NT2/D1 (cell line): ENCODE data around the gene GMDS.

Experiments used
- DNase-seq: peaks from one replicate; pipeline ENCODE4 v3.0.0-alpha.2; 2011; ENCODE audit warnings: low read depth, low spot score
- H3K27me3 ChIP-seq: 2 replicates; pipeline ENCODE4 v1.6.0; 2011; ENCODE audit warnings: mild to moderate bottlenecking; ENCODE audit not compliant: insufficient read length, insufficient read depth
- H3K36me3 ChIP-seq: 2 replicates; pipeline ENCODE4 v1.6.1; 2011; ENCODE audit warnings: mild to moderate bottlenecking, low read length, mixed read lengths; ENCODE audit not compliant: insufficient read depth, insufficient read length
- H3K4me1 ChIP-seq: 2 replicates; pipeline ENCODE4 v1.5.1; 2011; ENCODE audit not compliant: insufficient read depth, insufficient read length
- H3K4me3 ChIP-seq: 2 replicates; pipeline ENCODE4 v1.5.1; 2011; ENCODE audit warnings: low read depth; ENCODE audit not compliant: insufficient read length
- H3K9ac ChIP-seq: 2 replicates; pipeline ENCODE4 v1.6.0; 2011; ENCODE audit warnings: low read depth; ENCODE audit not compliant: insufficient read length
- H3K9me3 ChIP-seq: 2 replicates; pipeline ENCODE4 v1.5.1; 2011; ENCODE audit warnings: mild to moderate bottlenecking, low read length; ENCODE audit not compliant: insufficient read depth
- SUZ12 ChIP-seq: IDR thresholded peaks from 2 replicates; pipeline ENCODE4 v1.6.1; 2011; ENCODE audit not compliant: insufficient read length, insufficient read depth; ENCODE audit errors: extremely low read depth
- YY1 ChIP-seq: IDR thresholded peaks from 2 replicates; pipeline ENCODE4 v1.6.1; 2011; ENCODE audit not compliant: insufficient read length, insufficient read depth
- ZNF274 ChIP-seq: IDR thresholded peaks from 2 replicates; pipeline ENCODE4 v1.6.1; 2011; ENCODE audit warnings: mild to moderate bottlenecking, low read depth, low read length

Gene GMDS

DNA sequence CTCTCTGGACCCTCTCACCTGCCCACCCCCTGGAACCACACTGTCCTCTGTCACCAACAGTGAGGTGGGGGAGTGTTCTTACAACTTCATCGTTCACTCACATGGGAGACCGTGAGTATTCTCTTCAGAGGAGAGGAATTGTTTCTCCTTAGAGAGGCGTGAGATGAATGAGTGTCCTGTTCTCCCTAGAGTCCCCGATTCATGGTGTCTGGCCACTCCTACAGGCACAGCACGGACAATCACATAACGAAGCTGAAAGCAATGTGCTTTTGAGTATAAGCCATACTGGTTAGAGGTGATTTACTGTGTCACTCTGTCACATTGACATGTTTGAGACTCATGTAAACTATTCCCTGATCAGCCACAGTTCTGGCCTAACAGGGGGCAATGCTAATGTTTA, 581.1 kb downstream of the GMDS start:
- Histone ChIP-seq H3K9ac (no peak overlapping the region), H3K4me3 (no peak overlapping the region), H3K9me3 (no peaks in the 10 kb centered on the region), H3K27me3 (no peaks in the 10 kb centered on the region), H3K4me1 (no peaks in the 10 kb centered on the region), H3K36me3 (no peaks in the 10 kb centered on the region)
- no peak for TF ChIP-seq SUZ12
- no peak for DNase-seq

DNA sequence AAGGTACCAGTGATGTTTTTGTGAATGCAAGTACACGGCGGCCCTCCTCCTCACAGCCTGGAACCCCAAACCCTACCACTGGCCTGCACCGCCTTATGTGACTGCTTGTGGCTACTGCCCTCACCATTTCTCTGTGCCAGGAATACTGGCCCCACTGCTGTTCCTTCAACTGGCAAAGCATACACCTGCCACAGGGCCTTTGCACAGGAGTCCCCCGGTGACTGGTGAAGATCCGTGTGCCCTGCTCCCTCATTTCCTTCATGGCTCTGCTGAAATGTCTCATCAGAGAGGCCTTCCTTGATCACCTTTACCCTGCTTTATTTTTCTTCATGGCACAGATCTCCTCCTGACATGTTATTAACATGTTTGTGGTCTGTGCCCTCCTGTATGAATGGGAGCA, 581.9 kb downstream of the GMDS start:
- Histone ChIP-seq H3K4me1 (no peaks in the 10 kb centered on the region), H3K27me3 (no peaks in the 10 kb centered on the region), H3K9me3 (no peaks in the 10 kb centered on the region), H3K4me3 (no peak overlapping the region), H3K36me3 (no peaks in the 10 kb centered on the region), H3K9ac (no peak overlapping the region)
- no peak for DNase-seq
- TF ChIP-seq SUZ12 (no peak), ZNF274 (no peak), YY1 (no peak)

DNA sequence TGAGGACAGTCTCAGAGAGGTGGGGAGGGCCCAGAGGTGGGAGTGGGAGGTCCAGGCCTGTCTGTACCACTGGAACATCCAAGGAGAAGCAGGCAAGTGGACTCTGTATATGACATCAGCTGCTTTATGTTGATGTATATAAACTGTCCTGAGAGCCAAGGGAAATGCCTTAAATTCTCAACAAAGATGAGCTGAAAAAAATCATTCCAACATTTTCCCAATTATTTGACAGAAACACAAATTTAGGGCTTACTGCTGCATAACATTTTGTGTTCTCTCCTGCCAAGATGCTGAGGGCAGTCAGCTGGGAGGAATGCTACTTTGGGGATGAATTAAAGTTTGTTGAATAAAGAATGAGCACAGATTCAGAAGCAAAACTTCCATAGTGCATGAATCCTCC, 582.9 kb downstream of the GMDS start:
- Histone ChIP-seq H3K27me3 (no peaks in the 10 kb centered on the region), H3K4me3 (no peak overlapping the region), H3K9me3 (no peaks in the 10 kb centered on the region), H3K9ac (no peak overlapping the region), H3K4me1 (no peaks in the 10 kb centered on the region), H3K36me3 (no peaks in the 10 kb centered on the region)
- no peak for DNase-seq
- TF ChIP-seq SUZ12 (no peak), ZNF274 (no peak), YY1 (no peak)

DNA sequence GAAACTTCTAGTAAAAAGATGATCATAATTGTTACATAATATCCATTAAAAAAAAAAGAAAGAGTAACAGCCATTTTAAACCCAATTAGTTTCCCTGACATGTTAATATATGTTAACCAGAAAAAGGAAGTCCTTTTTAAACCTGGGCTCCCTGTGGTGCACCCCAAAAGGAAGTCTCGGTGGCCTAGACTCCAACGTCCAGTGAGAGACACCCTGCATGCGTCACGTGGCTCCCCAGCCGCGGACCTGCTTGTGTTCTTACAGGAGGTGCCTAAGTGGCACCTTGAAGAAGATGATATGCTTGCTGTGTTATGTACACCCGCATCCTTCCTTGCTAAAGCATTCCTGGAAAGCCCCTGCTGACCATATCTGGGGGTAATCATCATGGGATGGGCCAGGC, 585.6 kb downstream of the GMDS start:
- DNase-seq, result no peak
- H3K4me1 ChIP-seq, result no peaks in the 10 kb centered on the region
- no peaks in the 10 kb centered on the region for H3K9me3 ChIP-seq

DNA sequence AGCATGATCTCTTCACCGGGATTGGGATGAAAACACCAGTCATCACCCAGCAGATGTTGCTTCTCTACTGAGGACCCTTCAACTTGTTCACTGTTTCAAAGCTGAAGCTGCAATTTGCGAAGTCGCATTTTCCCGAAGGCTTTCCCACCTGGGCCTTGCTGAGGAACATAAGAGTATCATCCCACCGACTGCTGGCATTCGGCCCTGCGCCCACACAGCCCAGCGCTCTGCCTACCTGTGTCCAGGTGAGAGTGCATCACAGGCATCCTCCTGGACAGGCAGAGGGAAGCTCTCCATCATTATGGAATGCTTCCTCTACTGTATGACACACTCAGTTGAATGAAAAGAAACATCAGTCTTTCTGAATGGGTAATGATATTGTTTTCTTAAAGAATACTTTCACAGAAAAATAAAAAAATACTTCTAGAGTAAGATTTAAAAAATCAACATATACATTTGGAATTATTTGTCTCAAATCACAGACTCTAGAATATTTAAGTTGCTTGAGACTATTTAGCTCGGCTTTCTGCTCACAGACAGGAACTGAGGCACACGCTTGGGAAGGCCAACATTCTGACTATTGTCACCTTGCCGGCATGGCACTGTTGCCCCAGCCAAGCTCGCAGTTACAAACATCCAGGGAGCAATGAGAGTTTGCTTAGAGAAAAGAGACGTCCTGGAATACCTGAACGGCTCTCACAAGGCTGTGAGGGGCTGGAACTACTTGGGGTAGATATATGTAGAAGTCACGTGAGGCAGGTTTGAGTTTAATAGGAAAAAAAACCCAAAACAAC, 587.0 kb downstream of the GMDS start:
- TF ChIP-seq YY1, result no peak
- no peak for TF ChIP-seq SUZ12
- no peak for TF ChIP-seq ZNF274
- DNase-seq, result no peak
- no peak overlapping the region for H3K4me3 ChIP-seq
- H3K9me3 ChIP-seq, result no peaks in the 10 kb centered on the region
- no peak overlapping the region for H3K9ac ChIP-seq
- H3K36me3 ChIP-seq, result no peaks in the 10 kb centered on the region
- H3K27me3 ChIP-seq, result no peaks in the 10 kb centered on the region
- H3K4me1 ChIP-seq, result no peaks in the 10 kb centered on the region

More for the DNA sequence above, 585.6 kb downstream of the GMDS start:
- no peaks in the 10 kb centered on the region for H3K27me3 ChIP-seq
- no peak overlapping the region for H3K4me3 ChIP-seq
- H3K36me3 ChIP-seq, result no peaks in the 10 kb centered on the region
- no peak overlapping the region for H3K9ac ChIP-seq
- TF ChIP-seq YY1 (no peak), SUZ12 (no peak), ZNF274 (no peak)

DNA sequence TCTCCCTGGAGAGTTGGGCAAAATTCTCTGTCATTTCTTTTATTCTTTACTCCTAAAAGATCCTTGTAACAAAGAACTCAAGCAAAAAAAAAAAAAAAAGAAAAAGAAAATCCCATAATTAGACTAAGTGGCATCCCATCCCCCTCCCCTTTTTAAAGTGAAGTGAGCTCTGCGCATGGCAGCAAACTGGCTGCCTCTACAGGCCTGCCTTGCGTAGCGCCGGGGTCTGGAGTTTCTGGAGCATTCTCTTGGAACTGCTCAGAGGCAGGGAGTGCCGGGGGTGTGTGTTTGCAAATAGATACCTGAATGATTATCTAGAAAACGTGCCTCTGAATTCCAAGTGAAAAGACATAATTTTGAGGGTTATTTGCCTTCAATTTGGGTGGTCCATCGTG, 587.6 kb downstream of the GMDS start:
- H3K4me1 ChIP-seq, result no peaks in the 10 kb centered on the region
- no peak for DNase-seq
- H3K36me3 ChIP-seq, result no peaks in the 10 kb centered on the region
- no peak overlapping the region for H3K9ac ChIP-seq
- no peaks in the 10 kb centered on the region for H3K9me3 ChIP-seq
- no peak overlapping the region for H3K4me3 ChIP-seq
- no peaks in the 10 kb centered on the region for H3K27me3 ChIP-seq
- TF ChIP-seq ZNF274 (no peak), YY1 (no peak), SUZ12 (no peak)

DNA sequence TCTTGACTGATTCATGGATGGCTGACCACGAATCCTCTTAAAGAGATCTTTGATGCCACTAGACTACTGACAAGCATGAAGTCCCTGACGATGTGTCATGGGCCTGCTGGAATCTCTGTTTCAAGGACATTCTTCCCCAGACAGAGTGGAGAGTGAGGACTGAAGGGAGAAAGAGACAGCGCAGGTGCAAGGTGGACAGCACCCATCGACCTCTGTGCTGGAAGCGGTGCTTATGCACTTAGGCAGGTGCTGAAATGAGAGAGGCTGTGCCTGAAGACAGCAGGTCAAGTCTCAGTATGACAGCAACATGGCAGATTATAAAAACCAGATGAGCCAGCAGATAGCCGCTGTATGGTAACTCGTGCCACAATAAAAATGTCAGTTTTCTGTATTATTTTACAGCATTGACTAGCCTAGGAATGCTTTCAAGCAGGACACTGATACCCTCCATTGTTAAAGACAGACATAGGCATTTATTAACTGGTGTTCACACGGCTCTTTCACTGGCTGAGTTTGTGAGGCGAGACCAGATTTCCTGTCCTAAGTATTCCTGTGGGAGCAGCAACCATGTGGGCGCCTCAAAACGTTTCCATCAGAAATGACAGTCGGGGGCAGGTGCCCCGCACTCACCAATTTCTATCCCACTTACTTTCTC, 588.2 kb downstream of the GMDS start:
- DNase-seq, result no peak
- Histone ChIP-seq H3K9me3 (no peaks in the 10 kb centered on the region), H3K36me3 (no peaks in the 10 kb centered on the region), H3K4me1 (no peaks in the 10 kb centered on the region), H3K9ac (no peak overlapping the region), H3K4me3 (no peak overlapping the region), H3K27me3 (no peaks in the 10 kb centered on the region)
- TF ChIP-seq SUZ12 (no peak), ZNF274 (no peak), YY1 (no peak)
